Globus pallidus (tissue), 1 donor: Measurements from ENCODE around the gene LIPK.

Experiments
- DNase-seq: peaks from one replicate; pipeline ENCODE4 v3.0.0-alpha.2; 2015; ENCODE audit warnings: low spot score

The LIPK gene

DNA sequence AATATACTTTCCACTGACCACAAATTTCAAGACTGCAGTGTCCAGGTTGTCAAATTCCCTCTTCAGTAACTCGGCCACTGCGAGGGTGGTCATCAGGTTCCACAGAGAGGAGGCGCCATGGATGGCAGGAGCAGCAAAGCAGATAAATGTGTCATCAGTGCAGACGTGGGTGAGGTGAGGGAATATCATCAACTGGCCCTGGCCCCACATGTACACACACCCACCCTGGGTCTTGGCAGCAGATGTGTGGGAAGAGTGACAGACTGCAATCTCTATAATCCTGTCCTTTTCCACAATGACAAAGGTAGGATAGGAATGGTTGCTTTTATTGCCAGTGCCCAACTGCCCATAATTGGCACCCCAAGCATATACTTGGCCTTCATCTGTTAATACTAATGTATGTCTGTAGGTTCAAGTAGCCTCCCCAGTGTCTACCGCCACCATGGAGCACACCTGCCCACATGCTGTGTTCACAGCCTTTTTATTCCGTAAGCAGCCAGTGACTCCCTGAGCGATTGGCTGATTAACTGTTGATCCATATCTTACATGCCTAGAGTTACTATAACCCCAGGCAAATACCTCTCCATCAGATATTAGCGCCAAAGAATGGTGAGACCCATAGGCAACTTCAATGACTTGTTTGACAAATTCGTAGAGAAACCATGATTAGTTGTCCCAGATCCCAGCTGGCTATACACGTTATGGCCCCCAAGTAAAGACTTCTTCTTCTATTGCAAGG, 80.2 kb downstream of the LIPK start:
- no peak for DNase-seq

DNA sequence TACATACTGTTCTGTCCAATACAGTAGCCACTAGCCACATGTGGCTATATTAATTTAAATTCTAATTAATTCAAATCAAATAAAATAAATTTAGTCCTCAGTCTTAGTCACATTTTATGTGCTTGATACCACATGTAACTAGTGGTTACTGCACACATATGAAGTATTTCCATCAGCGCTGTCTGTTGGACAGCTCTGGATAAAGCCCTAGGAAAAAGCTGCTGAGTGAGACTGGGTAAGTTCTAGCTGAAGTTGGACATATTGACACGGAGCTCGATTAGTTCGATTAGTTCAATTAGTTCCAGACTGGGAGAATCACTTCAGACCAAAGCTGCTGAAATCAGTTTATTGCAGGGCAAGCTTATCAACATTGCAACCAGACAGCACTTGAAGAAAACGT, 81.4 kb downstream of the LIPK start:
- DNase-seq = no peak

DNA sequence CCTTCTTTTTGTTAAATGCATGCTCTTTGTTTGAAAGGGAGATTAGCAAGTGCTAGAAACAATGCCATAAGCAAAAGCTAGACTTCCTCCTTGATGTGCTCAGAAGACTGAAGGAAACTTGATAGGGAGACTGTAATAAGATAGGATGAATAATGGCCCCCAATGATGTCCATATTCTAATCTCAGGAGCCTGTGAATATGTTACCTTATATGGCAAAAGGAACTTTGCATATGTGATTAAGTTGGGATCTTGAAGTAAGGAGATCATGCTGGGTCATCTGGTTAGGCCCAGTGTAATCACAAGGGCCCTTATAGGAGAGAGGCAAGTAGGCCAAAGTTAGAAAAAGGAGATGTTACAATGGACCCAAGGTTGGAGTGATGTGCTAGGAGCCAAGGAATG, 82.9 kb downstream of the LIPK start:
- DNase-seq = no peak

DNA sequence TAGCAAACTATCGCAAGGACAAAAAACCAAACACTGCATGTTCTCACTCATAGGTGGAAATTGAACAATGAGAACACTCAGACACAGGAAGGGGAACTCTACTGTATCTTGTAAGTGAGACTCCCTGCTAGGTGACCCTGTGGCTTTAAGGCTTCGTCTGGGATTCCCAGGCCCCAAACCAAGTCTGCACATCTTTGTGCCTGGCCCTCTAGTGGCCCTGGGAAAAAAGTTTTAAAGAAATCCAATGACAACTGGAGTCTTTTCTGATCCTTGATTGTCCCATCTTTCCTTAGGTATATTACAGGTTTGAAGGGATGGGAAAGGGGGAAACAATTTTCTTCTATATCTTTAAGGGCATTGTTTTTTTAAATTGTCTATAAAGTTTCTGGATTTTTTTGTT, 85.9 kb downstream of the LIPK start:
- no peak for DNase-seq

GRCh38 chr10:88792661-88793060, 86.6 kb downstream of the LIPK start:
- DNase-seq = peak; percentile 61

GRCh38 chr10:88793712-88794299, 87.8 kb downstream of the LIPK start:
- no peak for DNase-seq

- no peak for DNase-seq
Observed at GRCh38 chr10:88794731-88795130, 88.7 kb downstream of the LIPK start.

DNA sequence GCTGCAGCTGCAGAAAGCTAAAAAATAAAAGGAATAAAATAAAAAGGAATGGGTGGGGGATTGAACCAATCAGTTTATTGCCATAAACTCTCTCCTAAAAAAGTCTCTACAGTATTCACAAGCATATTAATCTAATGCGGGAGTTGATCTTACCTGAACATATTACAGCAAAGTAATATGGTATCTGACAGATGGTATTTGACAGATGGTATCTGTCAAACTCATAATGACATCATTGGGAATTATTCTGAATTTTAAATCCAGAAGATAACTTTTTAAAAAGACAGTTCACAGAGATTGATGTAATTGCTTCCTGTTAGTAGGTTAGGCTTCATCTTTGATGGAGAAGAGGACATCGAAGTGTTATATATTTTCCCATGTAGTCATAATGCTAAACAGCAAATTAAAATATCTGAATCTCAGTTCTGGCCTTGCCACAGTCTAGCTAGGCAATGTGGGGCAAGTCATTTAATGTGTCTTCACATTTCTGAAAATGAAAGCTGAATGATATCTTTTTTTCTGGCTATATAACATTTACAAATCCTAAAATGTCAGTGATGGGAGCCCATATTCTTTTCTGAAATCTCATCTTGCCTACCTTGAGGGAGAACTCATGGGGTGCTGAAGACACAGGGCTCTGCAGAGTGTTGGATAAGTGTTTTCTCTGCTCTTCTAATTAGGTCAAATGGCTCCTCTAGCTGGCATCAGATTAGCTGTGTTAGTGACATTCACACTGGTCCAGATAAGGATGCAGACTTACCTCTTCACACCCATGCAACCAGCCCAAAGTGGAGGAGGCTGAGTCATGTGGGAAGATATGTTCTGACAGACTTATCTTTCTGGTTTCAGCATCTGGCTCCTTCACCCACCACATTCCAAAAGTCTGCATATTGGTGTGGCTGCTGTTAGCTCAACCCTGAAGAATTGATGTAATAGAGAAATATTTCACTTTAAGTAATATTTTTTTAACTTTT, 94.4 kb downstream of the LIPK start:
- DNase-seq = no peak
